Common myeloid progenitor, CD34-positive (primary cell): Measurements from ENCODE around the gene SMAD1.

Source experiments
- CTCF ChIA-PET: fragments of 350-600 bp; sonication (Branson Sonifier 250); formaldehyde crosslinking; loops from one replicate; lab custom pipeline; 2021; ENCODE audit warnings: antibody characterized with exemption; lab: Charles Lee
- POLR2A ChIA-PET: fragments of 350-600 bp; sonication (Branson Sonifier 250); formaldehyde crosslinking; loops from one replicate; lab custom pipeline; 2021; ENCODE audit warnings: antibody characterized with exemption; lab: Charles Lee
- DNase-seq, 3 donors: peaks; one replicate each; pipeline versions ENCODE4 v3.0.0 to v3.0.0-alpha.2; 2013
- H3K27ac ChIP-seq, 2 experiments: 1 replicate in 1 of 2; 2 replicates in 1 of 2; pipeline ENCODE4 v1.7.0; 2013; ENCODE audit warnings: inconsistent platforms in 2 of 2, low read length in 2 of 2, mild to moderate bottlenecking in 2 of 2, low read depth in 1 of 2, moderate library complexity in 1 of 2; ENCODE audit not compliant: severe bottlenecking in 2 of 2, insufficient read depth in 1 of 2, poor library complexity in 1 of 2
- H3K27me3 ChIP-seq, 5 experiments: replicated peaks in 2 of 5; 1 replicate in 3 of 5; 2 replicates in 2 of 5; pipeline versions ENCODE4 v1.6.1 to v1.7.0; 2013; ENCODE audit warnings: low read length in 4 of 5, mild to moderate bottlenecking in 2 of 5, moderate library complexity in 2 of 5, inconsistent platforms in 1 of 5; ENCODE audit not compliant: insufficient read depth in 5 of 5, control insufficient read depth in 4 of 5
- H3K36me3 ChIP-seq, 4 experiments: 1 replicate in 2 of 4; 2 replicates in 2 of 4; pipeline versions ENCODE4 v1.6.1 to v1.7.0; 2013; ENCODE audit warnings: low read length in 3 of 4, control low read depth in 1 of 4, mild to moderate bottlenecking in 1 of 4; ENCODE audit not compliant: control insufficient read depth in 4 of 4, insufficient read depth in 4 of 4
- H3K4me1 ChIP-seq, 4 experiments: 1 replicate in 3 of 4; 2 replicates in 1 of 4; pipeline versions ENCODE4 v1.6.1 to v1.7.1; 2013; ENCODE audit warnings: low read length in 3 of 4, mild to moderate bottlenecking in 3 of 4, control low read depth in 1 of 4, inconsistent platforms in 1 of 4, moderate library complexity in 1 of 4; ENCODE audit not compliant: control insufficient read depth in 4 of 4, insufficient read depth in 4 of 4; ENCODE audit errors: control extremely low read depth in 1 of 4
- H3K4me3 ChIP-seq, 7 experiments: 1 replicate in 4 of 7; 2 replicates in 3 of 7; pipeline versions ENCODE4 v1.5.1 to v1.7.0; 2013; ENCODE audit warnings: mild to moderate bottlenecking in 7 of 7, low read length in 6 of 7, moderate library complexity in 6 of 7, inconsistent platforms in 2 of 7, low read depth in 2 of 7, control low read depth in 1 of 7; ENCODE audit not compliant: insufficient read depth in 4 of 7, control insufficient read depth in 1 of 7; ENCODE audit errors: extremely low read depth in 1 of 7
- H3K9me3 ChIP-seq, 5 experiments: 1 replicate in 4 of 5; 2 replicates in 1 of 5; pipeline versions ENCODE4 v1.6.1 to v1.7.1; 2013; ENCODE audit warnings: low read length in 4 of 5, mild to moderate bottlenecking in 2 of 5, inconsistent platforms in 1 of 5, low read depth in 1 of 5, moderate library complexity in 1 of 5; ENCODE audit not compliant: control insufficient read depth in 4 of 5, insufficient read depth in 2 of 5; ENCODE audit errors: control extremely low read depth in 1 of 5
- WGBS: methylation state at CpG from one replicate; pipeline ENCODE4 v1.1.5; 2013; ENCODE audit not compliant: insufficient coverage; 5-methylcytosine and 5-hydroxymethylcytosine counted together

SMAD1 gene

DNA sequence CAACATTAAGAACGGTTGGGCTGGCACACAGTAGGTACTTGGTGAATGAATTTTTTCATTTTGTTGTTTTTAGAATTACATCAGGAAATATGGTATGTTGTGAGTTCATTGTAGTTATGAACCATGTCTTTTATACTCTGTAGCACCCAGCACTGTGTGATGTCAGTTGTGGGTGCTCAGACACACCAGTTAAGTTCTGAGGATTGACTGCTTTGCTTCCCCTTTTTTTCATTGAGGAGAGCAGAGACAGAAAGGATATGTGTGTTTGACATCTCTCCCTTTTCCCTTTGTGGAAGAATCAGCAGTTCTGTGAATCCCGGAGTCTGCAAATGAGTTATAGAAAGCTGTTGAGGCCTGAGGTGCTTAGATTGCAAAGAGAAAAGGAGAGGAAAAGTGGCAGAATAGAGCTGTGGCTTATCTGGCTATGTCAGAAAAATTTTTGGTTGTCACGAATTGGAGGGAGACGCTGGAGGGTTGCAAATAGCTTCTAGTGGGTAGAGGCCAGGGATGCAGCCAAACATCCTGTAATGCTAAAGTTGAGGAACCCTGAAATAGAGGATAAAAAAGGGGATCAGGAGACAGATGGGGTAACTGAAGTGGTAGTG lies 13.1 kb downstream of the SMAD1 start:
- CTCF ChIA-PET = interaction anchor here (3.3 to 4.0 kb wide), 2 partner anchors 9 to 62 kb away, joined by 10 to 22 read pairs; no protein-coding TSS in a partner anchor
- Histone ChIP-seq H3K9me3 (no peaks in the 10 kb centered on the region), H3K4me3 (no peak overlapping the region), H3K27ac (no peak overlapping the region), H3K27me3 (no peaks in the 10 kb centered on the region), H3K36me3 (peaks cover 0 to 2% (median 0%) of the 10 kb centered on the region in 4 experiments), H3K4me1 (peaks cover 6 to 54% (median 33%) of the 10 kb centered on the region in 4 experiments)
- 40% methylated on average over 1 of the region's 4 CpGs for WGBS
- POLR2A ChIA-PET = no interaction called here
- DNase-seq = peak in 2 of 3 donors; percentile 51 to 70

DNA sequence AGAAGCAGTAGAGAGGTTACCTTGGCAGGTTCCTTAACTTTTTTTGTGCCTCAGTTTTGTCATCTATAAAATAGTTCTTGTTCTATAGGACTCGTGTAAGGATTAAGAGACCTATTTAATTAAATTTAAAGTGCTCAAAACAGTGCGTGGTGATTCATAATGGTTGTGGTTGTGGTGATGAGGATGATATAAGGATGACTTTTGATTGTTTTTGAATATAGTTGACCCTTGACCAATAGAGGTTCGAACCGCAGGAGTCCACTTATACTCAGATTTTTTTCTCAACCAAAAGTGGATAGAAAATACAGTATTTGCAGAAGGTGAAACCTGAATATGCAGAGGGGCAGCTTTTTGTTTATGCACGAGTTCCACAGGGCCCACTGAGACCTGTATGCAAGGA lies 14.6 kb downstream of the SMAD1 start:
- ChIA-PET POLR2A (no interaction called here), CTCF (interaction anchor here (1.0 to 1.1 kb wide), 3 partner anchors 12 to 61 kb away, joined by 3 to 5 read pairs (median 4); no protein-coding TSS in a partner anchor)
- Histone ChIP-seq H3K27ac (no peak overlapping the region), H3K4me3 (no peak overlapping the region), H3K4me1 (peaks cover 4 to 51% (median 33%) of the 10 kb centered on the region in 4 experiments), H3K9me3 (no peaks in the 10 kb centered on the region), H3K36me3 (peaks cover 0 to 2% (median 0%) of the 10 kb centered on the region in 4 experiments), H3K27me3 (no peaks in the 10 kb centered on the region)
- 92% methylated on average over 4 of the region's 5 CpGs for WGBS
- no peak for DNase-seq

DNA sequence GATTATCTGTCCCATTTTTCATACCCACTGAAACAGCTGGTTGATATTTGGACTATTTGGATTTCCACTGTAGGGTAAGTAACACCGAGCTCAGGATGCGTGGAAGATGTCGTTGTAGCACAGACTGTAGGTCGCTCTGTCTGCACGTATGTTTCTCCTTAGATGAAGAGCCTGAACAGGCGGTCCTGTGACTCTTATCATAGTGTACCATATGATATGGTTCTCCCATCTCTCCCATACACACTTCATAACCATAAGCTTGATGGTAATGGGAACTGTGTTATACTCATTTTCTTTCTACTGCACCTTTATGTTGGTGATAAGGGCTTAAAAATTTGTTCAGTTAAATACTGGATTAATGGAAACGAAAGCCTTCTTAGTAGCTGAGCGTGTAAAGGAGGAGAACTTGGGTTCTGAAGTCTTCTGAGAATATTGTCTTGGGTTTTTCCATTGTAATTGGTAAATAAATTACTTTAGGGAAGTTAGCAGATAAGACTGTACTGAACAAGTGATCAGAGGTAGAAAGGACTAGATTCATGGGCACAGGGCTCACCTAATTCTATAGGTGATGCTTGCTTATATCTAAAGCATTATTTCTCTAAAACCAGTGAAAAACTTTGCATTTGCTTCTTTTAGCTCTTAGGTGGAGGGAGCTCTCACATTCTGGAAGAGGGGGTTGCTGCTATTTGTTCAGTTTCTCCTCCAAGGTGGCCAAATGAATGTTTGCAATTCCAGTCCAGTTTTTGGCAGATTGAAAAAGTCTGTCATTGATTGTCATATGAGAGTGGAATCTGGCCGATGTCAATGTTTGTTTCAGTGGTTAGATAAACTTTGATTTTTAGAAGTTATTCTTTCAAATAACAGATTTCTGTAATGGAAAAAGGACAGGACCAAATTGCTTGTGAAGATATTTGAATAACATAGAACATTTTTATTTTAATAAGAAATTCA lies 15.8 kb downstream of the SMAD1 start:
- no peak overlapping the region for H3K27ac ChIP-seq
- no peak overlapping the region for H3K4me3 ChIP-seq
- ChIA-PET CTCF (interaction anchor here (0.6 to 1.2 kb wide), 3 partner anchors 26 to 36 kb away, joined by 3 to 4 read pairs (median 4); no protein-coding TSS in a partner anchor), POLR2A (interaction anchor here (0.6 kb wide), 1 partner anchor 27 kb away, joined by 3 read pairs; no protein-coding TSS in a partner anchor)
- H3K4me1 ChIP-seq = peaks cover 5 to 55% (median 38%) of the 10 kb centered on the region in 4 experiments
- peaks cover 0 to 2% (median 0%) of the 10 kb centered on the region in 4 experiments for H3K36me3 ChIP-seq
- H3K27me3 ChIP-seq = no peaks in the 10 kb centered on the region
- 100% methylated on average over 5 of the region's 9 CpGs for WGBS
- no peaks in the 10 kb centered on the region for H3K9me3 ChIP-seq
- peak in 1 of 3 donors; percentile 39 for DNase-seq

DNA sequence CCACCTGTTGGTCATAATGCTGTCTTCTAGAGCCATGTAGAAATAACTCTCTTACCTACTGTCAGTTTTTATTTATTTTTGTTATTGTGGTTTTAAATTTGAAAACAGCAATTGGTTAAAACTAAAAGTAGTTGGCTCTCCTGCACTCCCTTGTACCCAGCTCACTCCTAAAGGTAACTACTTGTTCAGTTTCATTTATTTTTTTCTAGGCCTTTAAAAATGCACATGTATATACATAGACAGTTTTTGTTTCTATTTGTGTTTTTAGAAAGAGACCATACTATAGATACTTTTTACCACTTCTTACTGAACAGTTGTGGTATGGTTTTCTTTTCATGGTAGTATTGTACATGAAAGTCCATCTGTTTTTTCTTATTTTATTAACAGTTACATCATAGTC lies 16.8 kb downstream of the SMAD1 start:
- H3K27ac ChIP-seq = no peak overlapping the region
- no peaks in the 10 kb centered on the region for H3K27me3 ChIP-seq
- H3K4me1 ChIP-seq = peaks cover 12 to 54% (median 38%) of the 10 kb centered on the region in 4 experiments
- H3K4me3 ChIP-seq = no peak overlapping the region
- H3K36me3 ChIP-seq = peaks cover 0 to 2% (median 0%) of the 10 kb centered on the region in 4 experiments
- DNase-seq = no peak
- ChIA-PET CTCF (no interaction called here), POLR2A (no interaction called here)
- no peaks in the 10 kb centered on the region for H3K9me3 ChIP-seq

DNA sequence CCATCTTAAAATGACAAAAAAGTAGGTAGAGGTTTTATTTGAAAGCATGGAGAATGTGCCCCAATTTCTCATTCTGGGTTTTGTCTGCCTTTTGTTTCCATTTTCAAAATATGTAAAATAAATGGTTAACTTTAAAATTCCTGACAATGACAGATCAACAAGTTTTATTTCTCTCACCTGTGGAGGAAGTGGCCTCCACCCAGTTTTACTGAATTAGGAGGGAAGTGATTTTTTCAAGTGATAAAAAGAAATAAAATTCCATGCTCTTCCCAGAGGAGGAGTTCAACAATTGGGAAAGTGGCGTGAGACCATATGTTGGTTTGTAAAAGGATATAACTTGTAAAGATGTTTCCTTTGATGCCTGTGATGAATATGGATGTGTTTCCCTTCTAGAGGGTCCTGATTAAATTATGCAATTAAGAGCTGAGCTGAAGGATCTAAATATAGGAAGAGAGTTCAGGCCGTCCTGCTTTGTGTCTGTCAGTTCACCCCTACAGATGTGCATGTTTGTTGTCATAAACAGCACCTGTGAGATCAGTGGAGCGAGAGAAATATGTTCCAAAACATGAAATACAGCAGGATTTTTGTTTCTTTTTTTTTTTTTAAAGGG lies 19.5 kb downstream of the SMAD1 start:
- Histone ChIP-seq H3K4me1 (peaks cover 12 to 52% (median 29%) of the 10 kb centered on the region in 4 experiments), H3K27me3 (no peaks in the 10 kb centered on the region), H3K27ac (peak overlapping the region in 1 of 2 experiments; percentile 43), H3K36me3 (peaks cover 0 to 2% (median 0%) of the 10 kb centered on the region in 4 experiments), H3K9me3 (no peaks in the 10 kb centered on the region), H3K4me3 (peak overlapping the region in 1 of 7 experiments; percentile 29)
- DNase-seq = peak in 2 of 3 donors; percentile 43 to 57
- POLR2A ChIA-PET = interaction anchor here (1.2 kb wide), 1 partner anchor 8 kb away, joined by 3 read pairs; no protein-coding TSS in a partner anchor
- CTCF ChIA-PET = interaction anchor here (0.6 to 6.2 kb wide), 2 partner anchors 7 to 21 kb away, joined by 3 to 22 read pairs; no protein-coding TSS in a partner anchor
- 9% methylated on average over 2 of the region's 3 CpGs for WGBS

DNA sequence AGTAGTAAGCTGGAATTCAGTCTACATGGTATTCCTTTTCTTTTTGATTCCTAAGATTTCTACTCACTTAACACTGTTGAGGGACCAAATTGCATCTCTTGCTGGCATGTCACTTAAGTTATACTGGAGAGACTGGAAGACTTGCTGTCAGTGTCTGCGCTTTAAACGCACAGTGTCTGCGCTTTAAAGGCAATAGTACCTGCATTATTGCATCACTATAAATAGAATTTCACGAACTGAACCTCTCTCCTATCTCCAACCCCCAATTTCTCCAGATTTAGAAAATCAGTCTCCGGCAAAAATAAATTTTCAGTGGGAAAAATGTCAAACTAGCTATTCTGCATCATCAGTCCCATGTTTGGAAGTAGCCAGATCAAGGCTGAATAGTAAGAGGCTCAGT lies 21.2 kb downstream of the SMAD1 start:
- no peaks in the 10 kb centered on the region for H3K27me3 ChIP-seq
- H3K27ac ChIP-seq = no peak overlapping the region
- CTCF ChIA-PET = interaction anchor here (0.6 to 6.2 kb wide), 4 partner anchors 9 to 55 kb away, joined by 3 to 22 read pairs (median 4); no protein-coding TSS in a partner anchor
- no peak for DNase-seq
- H3K9me3 ChIP-seq = no peaks in the 10 kb centered on the region
- H3K4me1 ChIP-seq = peaks cover 10 to 57% (median 32%) of the 10 kb centered on the region in 4 experiments
- H3K36me3 ChIP-seq = no peaks in the 10 kb centered on the region
- POLR2A ChIA-PET = no interaction called here
- H3K4me3 ChIP-seq = no peak overlapping the region
- WGBS = 100% methylated on average over 3 of the region's 5 CpGs
